B cell (primary cell): ENCODE measurements around the gene CD163L1. TPM values are rescaled to one million over a fixed set of nuclear protein-coding genes. Genes with fewer than 3 reads are reported as not detected.

Source experiments
- ATAC-seq: fragments of 200-7000 bp; cut with Tn5 transposase; one replicate; pipeline ENCODE4 v1.10.0; 2021; ENCODE audit warnings: low read depth, mild to moderate bottlenecking, moderate number of reproducible peaks, moderate library complexity
- CTCF ChIA-PET: fragments of 350-600 bp; sonication (Branson Sonifier 250); formaldehyde crosslinking; loops from one replicate; lab custom pipeline; 2021; ENCODE audit warnings: antibody characterized with exemption, inconsistent platforms; lab: Charles Lee
- POLR2A ChIA-PET: fragments of 350-600 bp; sonication (Branson Sonifier 250); formaldehyde crosslinking; loops from one replicate; lab custom pipeline; 2021; ENCODE audit warnings: antibody characterized with exemption; lab: Charles Lee
- DNase-seq: peaks from one replicate; pipeline ENCODE4 v3.0.0; 2013
- H2AFZ ChIP-seq: 2 replicates; pipeline ENCODE4 v1.6.1; 2012; ENCODE audit warnings: mild to moderate bottlenecking, low read depth, low read length; ENCODE audit not compliant: insufficient read depth, poor library complexity, severe bottlenecking
- H3K27ac ChIP-seq, 2 donors: 1 replicate in 1 of 2; 2 replicates in 1 of 2; pipeline ENCODE4 v1.5.1; 2012 to 2013; ENCODE audit warnings: low read length in 2 of 2, mild to moderate bottlenecking in 2 of 2, moderate library complexity in 1 of 2
- H3K27me3 ChIP-seq, 4 experiments: fragments of 200-600 bp in 1 of 4; sonication (generic) in 1 of 4; replicated peaks in 1 of 4; 1 replicate in 2 of 4; 2 replicates in 2 of 4; pipeline versions ENCODE4 v1.6.1 to v1.7.0; 2013 to 2016; ENCODE audit warnings: low read length in 3 of 4, mild to moderate bottlenecking in 2 of 4, mixed read lengths in 1 of 4, moderate library complexity in 1 of 4; ENCODE audit not compliant: insufficient read depth in 4 of 4, control insufficient read depth in 3 of 4; ENCODE audit errors: control extremely low read depth in 1 of 4
- H3K36me3 ChIP-seq, 2 experiments: replicated peaks in 1 of 2; 1 replicate in 1 of 2; 2 replicates in 1 of 2; pipeline versions ENCODE4 v1.6.1 to v1.7.1; 2013; ENCODE audit warnings: low read length in 1 of 2; ENCODE audit not compliant: insufficient read depth in 2 of 2, control insufficient read depth in 1 of 2; ENCODE audit errors: control extremely low read depth in 1 of 2, extremely low read depth in 1 of 2
- H3K4me1 ChIP-seq, 2 donors: fragments of 200-600 bp in 1 of 2; sonication (generic) in 1 of 2; 1 replicate in 1 of 2; 2 replicates in 1 of 2; pipeline versions ENCODE4 v1.5.1 to v1.6.1; 2013 to 2017; ENCODE audit warnings: low read length in 2 of 2; ENCODE audit not compliant: control insufficient read depth in 2 of 2, insufficient read depth in 2 of 2
- H3K4me2 ChIP-seq: replicated peaks from 2 replicates; pipeline ENCODE3; 2012; ENCODE audit warnings: mild to moderate bottlenecking, low read depth, low read length; ENCODE audit not compliant: poor library complexity, severe bottlenecking
- H3K4me3 ChIP-seq, 5 experiments: fragments of 200-600 bp in 1 of 5; sonication (generic) in 1 of 5; 1 replicate in 3 of 5; 2 replicates in 2 of 5; pipeline versions ENCODE4 v1.5.1 to v1.7.0; 2011 to 2016; ENCODE audit warnings: low read length in 4 of 5, mild to moderate bottlenecking in 4 of 5, low read depth in 2 of 5, control low read depth in 1 of 5, moderate library complexity in 1 of 5; ENCODE audit not compliant: insufficient read depth in 1 of 5; ENCODE audit errors: control extremely low read depth in 1 of 5, extremely low read depth in 1 of 5
- H3K79me2 ChIP-seq: fragments of 200-600 bp; sonication (generic); one replicate; pipeline ENCODE4 v1.6.0; 2016; ENCODE audit warnings: low read length; ENCODE audit not compliant: control insufficient read depth, insufficient read depth
- H3K9ac ChIP-seq: fragments of 200-600 bp; sonication (generic); 2 replicates; pipeline ENCODE4 v1.6.1; 2017; ENCODE audit warnings: mild to moderate bottlenecking, low read length, moderate library complexity
- H3K9me3 ChIP-seq, 3 donors: one replicate each; pipeline versions ENCODE4 v1.6.1 to v1.7.1; 2013; ENCODE audit warnings: low read length in 2 of 3; ENCODE audit not compliant: control insufficient read depth in 2 of 3, insufficient read depth in 1 of 3; ENCODE audit errors: control extremely low read depth in 1 of 3
- H4K20me1 ChIP-seq: 2 replicates; pipeline ENCODE4 v1.6.0; 2012; ENCODE audit warnings: mild to moderate bottlenecking, low read length; ENCODE audit not compliant: insufficient read depth, control insufficient read depth, poor library complexity, severe bottlenecking
- H3K27ac Mint-ChIP-seq: one replicate; pipeline ENCODE4 v1.8.0; 2021; ENCODE audit warnings: mixed read lengths
- H3K27me3 Mint-ChIP-seq: one replicate; pipeline ENCODE4 v1.8.0; 2021; ENCODE audit warnings: mixed read lengths
- H3K4me1 Mint-ChIP-seq: one replicate; pipeline ENCODE4 v1.8.0; 2021; ENCODE audit warnings: mixed read lengths
- H3K4me3 Mint-ChIP-seq: one replicate; pipeline ENCODE4 v1.8.0; 2021; ENCODE audit warnings: mixed read lengths
- H3K9me3 Mint-ChIP-seq: one replicate; pipeline ENCODE4 v1.8.0; 2022; ENCODE audit warnings: mixed read lengths; ENCODE audit not compliant: insufficient read depth
- EZH2 ChIP-seq: IDR thresholded peaks from 2 replicates; pipeline ENCODE4 v1.6.1; 2012; ENCODE audit warnings: borderline replicate concordance, low read depth, mild to moderate bottlenecking, moderate library complexity, low read length; ENCODE audit not compliant: insufficient read depth, poor library complexity, severe bottlenecking
- WGBS: methylation state at CpG from one replicate; pipeline ENCODE4 v1.1.5; 2013; ENCODE audit warnings: missing lambda C conversion rate; ENCODE audit not compliant: insufficient coverage; 5-methylcytosine and 5-hydroxymethylcytosine counted together
- intact Hi-C: fragments of 100-400 bp; cut with micrococcal nuclease; formaldehyde crosslinking; loops from one replicate; pipeline ENCODE4 v1.10.0; 2022
- polyA plus RNA-seq: library from polyadenylated mRNA; depleted of rRNA; stranded (reverse); fragments of >200 nt; gene quantifications from 2 replicates; pipeline ENCODE4 v1.2.3, GENCODE V29; 2012
- total RNA-seq, 2 donors: library from RNA; stranded (reverse); fragments of 120-200 nt in 1 of 2; gene quantifications; 1 replicate in 1 of 2; 2 replicates in 1 of 2; pipeline versions ENCODE4 v1.2.3 to v1.2.4, GENCODE V29; 2013 to 2022
- TF ChIP-seq, protein P1 (sequence below): fragments of 200-600 bp; IDR thresholded peaks from one replicate; pipeline ENCODE4 v1.8.0; 2022; ENCODE audit warnings: antibody characterized with exemption, mild to moderate bottlenecking

Gene CD163L1
- total and polyA plus RNA-seq, 2 donors (not counting 1 experiment from before 2014, with no cell fraction given), result 0.32 TPM; not detected in 1

DNA sequence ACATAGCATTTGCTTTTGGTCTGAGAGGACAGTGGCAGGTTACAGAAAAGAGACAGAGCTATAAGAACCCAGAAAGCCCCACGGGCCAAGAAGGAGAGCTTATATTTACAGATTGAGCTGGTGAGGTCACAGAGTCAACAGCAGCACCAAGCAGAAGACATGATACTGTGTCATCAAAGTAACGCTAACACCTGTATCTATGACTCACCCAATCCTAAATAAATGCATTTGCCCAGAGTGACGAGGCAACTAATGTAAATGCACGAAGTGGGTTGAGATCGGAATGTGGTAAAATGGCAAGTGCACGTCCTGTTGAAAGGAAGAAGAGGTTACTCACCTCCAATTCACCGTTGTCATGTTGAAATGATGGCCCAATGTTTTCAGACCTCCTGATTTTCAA, 6.7 kb upstream of the CD163L1 start:
- WGBS, result 94% methylated on average over 3 of the region's 7 CpGs
- H3K36me3 ChIP-seq, result no peaks in the 10 kb centered on the region
- DNase-seq (no peak), ATAC-seq (no peak)
- no peaks in the 10 kb centered on the region for H3K4me1 ChIP-seq
- H4K20me1 ChIP-seq, result no peaks in the 10 kb centered on the region
- no peaks in the 10 kb centered on the region for H3K79me2 ChIP-seq
- ChIA-PET POLR2A (no interaction called here), CTCF (no interaction called here)
- Mint-ChIP-seq H3K4me3 (no peak overlapping the region), H3K9me3 (no peaks in the 10 kb centered on the region), H3K27me3 (peaks cover 30% of the 10 kb centered on the region), H3K4me1 (no peaks in the 10 kb centered on the region), H3K27ac (no peak overlapping the region)
- no peak overlapping the region for H3K27ac ChIP-seq
- H3K4me3 ChIP-seq, result no peak overlapping the region
- H3K27me3 ChIP-seq, result no peaks in the 10 kb centered on the region
- H2AFZ ChIP-seq, result no peak overlapping the region
- TF ChIP-seq, protein P1, sequence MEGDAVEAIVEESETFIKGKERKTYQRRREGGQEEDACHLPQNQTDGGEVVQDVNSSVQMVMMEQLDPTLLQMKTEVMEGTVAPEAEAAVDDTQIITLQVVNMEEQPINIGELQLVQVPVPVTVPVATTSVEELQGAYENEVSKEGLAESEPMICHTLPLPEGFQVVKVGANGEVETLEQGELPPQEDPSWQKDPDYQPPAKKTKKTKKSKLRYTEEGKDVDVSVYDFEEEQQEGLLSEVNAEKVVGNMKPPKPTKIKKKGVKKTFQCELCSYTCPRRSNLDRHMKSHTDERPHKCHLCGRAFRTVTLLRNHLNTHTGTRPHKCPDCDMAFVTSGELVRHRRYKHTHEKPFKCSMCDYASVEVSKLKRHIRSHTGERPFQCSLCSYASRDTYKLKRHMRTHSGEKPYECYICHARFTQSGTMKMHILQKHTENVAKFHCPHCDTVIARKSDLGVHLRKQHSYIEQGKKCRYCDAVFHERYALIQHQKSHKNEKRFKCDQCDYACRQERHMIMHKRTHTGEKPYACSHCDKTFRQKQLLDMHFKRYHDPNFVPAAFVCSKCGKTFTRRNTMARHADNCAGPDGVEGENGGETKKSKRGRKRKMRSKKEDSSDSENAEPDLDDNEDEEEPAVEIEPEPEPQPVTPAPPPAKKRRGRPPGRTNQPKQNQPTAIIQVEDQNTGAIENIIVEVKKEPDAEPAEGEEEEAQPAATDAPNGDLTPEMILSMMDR, result no peak
- TF ChIP-seq EZH2, result no peak
- no peak overlapping the region for H3K4me2 ChIP-seq
- intact Hi-C loops, result no loop called here
- H3K9me3 ChIP-seq, result peaks cover 0 to 9% (median 0%) of the 10 kb centered on the region in 3 donors
- no peak overlapping the region for H3K9ac ChIP-seq

DNA sequence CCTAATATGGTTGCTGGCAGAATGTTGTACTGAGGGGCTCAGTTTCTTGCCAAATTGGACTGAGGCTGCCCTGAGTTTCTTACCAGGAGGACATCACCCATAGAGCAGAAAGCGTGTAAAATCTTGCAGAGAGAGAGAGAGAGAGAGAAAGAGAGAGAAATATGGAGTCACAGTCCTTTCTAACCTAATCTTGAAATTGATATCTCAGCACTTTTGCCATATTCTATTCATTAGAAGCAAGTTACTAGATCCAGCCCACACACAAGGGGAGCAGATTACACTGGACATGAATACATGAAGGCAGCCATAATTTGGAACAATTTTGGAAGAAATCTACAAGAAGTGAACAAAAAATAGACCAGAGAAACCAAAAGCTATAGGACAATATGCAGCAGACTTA, 4.1 kb upstream of the CD163L1 start:
- no peaks in the 10 kb centered on the region for H4K20me1 ChIP-seq
- no peak overlapping the region for H2AFZ ChIP-seq
- CTCF ChIA-PET, result no interaction called here
- intact Hi-C loops, result no loop called here
- DNase-seq (no peak), ATAC-seq (no peak)
- H3K4me1 Mint-ChIP-seq, result no peaks in the 10 kb centered on the region
- H3K4me2 ChIP-seq, result no peak overlapping the region
- peaks cover 0 to 5% (median 0%) of the 10 kb centered on the region in 3 donors for H3K9me3 ChIP-seq
- TF ChIP-seq, protein P1, result no peak
- H3K4me3 Mint-ChIP-seq, result no peak overlapping the region
- no peaks in the 10 kb centered on the region for H3K4me1 ChIP-seq
- H3K79me2 ChIP-seq, result no peaks in the 10 kb centered on the region
- peaks cover 0 to 1% (median 0%) of the 10 kb centered on the region in 4 experiments for H3K27me3 ChIP-seq
- no peak overlapping the region for H3K4me3 ChIP-seq
- whole genome bisulfite sequencing, result no CpG with 5 or more reads among the region's 1 CpG
- H3K27ac Mint-ChIP-seq, result no peak overlapping the region
- no peak overlapping the region for H3K9ac ChIP-seq
- H3K36me3 ChIP-seq, result no peaks in the 10 kb centered on the region
- no peaks in the 10 kb centered on the region for H3K9me3 Mint-ChIP-seq
- H3K27me3 Mint-ChIP-seq, result peaks cover 36% of the 10 kb centered on the region
- H3K27ac ChIP-seq, result no peak overlapping the region
- POLR2A ChIA-PET, result no interaction called here
